ENCODE measurements around the gene SLC10A1.
"Not testable (repeated sequence)": the region's sequence is repeated elsewhere in the genome, so short reads cannot be mapped to it uniquely, and the experiment has no call there.

Gene SLC10A1

GRCh38 chr14:69796797-69797500 lies at the start of gene SLC10A1:
SLC10A1 (minus strand) TSS chr14:69797241; CDS start chr14:69797155, 86 bp downstream.
- no peak for DNase-seq

GRCh38 chr14:69845787-69846186 lies 48.7 kb upstream of the SLC10A1 start:
- DNase-seq: no peak

DNA sequence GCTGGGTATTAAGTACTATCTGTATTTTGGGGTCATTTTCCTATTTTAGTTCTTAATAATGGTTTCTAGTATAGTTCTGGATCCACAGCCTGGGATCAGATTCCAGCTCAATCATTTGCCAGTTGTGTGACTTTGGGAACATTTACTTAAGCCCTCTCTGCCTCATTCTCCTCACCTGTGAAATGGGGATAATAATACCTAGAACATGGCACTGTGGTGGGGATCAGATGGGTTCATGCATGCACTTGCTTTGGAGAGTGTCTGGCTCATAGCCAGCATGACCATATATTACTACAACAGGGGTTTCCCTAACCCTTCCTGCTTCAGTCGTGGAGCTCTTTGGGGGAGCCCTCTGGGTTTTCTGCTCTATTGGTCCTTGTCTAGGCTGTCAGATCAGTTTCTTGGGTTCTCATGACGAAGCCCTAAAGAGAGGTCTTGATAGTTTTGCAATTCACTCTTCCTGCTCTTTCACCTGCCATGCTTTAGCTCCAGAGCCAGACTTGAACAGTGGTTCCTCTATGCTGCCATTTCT lies 48.1 kb upstream of the SLC10A1 start:
- DNase-seq: no peak

DNA sequence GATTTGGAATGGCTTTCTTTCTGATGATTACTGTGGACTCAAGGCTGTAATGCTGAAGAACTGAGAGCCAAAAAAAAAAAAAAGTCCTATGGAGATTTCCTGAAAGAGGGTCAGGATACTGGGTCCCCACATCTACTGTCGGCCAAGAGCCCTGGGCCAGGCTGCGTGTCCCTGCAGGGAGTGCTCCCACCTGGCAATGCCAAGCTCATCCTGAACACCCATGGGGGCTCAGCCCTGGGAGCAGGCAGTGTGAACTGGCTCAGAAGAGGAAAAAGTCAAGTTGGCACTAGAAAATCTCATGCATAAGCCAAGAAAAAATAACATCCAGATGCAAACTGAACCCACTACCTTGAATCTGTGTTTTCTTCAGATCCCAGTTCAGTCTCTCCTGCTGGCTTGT lies 47.1 kb upstream of the SLC10A1 start:
- DNase-seq: no peak

DNA sequence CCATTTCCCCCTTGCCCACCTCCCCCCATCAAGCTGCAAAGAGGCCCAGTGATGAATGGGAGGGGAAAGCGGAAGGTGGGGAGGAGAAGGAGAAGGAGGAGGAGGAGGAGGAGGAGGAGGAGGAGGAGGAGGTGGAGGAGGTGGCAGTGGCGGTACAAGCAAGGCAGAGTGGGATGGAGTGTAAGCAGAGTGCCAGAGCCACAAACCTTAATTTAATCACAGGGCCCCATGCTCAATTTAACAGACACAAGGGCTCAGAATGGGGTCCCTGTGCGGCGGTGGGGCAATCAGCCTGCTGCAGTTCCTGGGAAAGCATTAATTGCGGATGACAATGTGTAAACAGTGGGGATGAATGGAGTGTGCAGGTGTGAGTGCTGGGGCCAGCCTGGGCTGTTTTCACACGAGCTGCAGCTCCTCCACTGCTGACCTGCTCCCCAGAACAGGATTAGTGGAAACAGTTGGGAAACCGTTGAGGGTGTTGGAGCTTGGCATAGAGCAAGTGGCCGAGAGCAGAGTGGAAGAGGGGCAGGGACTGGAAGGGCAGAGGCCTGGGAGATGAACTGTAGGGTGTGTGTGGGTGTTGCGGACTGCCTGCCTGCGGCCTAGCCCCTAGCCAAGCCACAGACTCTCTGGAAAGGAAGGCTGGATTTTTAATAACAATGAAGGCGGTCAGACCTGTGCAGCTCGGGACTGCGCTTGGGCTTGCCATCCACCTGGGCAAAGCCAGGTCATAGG lies 45.8 kb upstream of the SLC10A1 start:
- DNase-seq: peak; percentile 96

GRCh38 chr14:69841656-69842055 lies 44.6 kb upstream of the SLC10A1 start:
- peak; percentile 91 for DNase-seq

GRCh38 chr14:69839661-69840060 lies 42.6 kb upstream of the SLC10A1 start:
- no peak for DNase-seq

- no peak for DNase-seq
These were observed 41.9 kb upstream of the SLC10A1 start for GRCh38 chr14:69838881-69839416.

DNA sequence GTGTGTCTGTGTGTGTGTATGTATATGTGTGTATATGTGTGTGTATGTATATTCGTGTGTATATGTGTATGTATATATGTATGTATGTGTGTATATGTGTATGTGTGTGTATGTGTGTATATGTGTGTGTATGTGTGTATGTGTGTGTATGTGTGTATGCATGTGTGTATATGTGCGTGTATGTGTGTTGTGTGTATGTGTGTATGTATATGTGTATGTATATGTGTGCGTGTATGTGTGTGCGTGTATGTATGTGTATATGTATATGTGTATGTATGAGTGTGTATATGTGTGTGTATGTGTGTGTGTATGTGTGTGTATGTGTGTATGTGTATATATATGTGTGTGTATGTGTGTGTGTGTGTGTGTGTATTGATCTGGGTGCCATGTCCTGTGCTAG lies 31.8 kb upstream of the SLC10A1 start:
- DNase-seq: no peak

DNA sequence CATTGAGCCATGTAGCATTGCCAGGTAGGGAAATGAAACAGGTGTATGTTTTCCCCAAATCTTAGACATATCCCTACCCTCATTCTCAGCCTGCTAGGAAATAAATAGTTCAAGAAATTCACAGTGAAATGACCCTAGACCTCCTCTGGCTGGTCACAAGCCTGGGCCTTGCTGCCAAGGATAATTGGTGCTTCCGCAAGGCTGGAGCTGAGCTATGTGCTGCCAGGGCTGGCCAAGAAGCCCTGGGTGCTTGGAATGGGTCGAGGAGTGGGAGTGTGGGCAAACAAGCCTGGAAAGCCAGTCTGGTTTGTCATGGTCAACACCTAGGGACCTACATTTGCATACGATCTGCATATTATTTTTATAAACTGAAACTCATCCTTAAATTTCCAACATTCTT lies 31.3 kb upstream of the SLC10A1 start:
- DNase-seq: no peak

DNA sequence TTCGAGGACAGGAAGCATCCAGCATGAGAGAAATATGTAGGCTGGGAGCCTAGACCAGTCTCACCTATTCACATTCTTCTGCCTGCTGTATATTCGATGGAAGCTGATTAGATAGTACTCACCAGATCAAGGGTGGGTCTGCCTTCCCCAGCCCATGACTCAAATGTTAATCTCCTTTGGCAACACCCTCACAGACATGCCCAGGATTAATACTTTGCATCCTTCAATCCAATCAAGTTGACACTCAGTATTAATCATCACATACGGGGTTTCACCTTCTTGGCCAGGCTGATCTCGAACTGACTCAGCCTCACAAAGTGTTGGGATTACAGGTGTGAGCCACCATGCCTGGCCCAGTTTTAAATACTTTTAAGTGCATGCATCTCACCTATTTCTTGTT lies 30.5 kb upstream of the SLC10A1 start:
- DNase-seq: no peak

- DNase-seq: no peak
These were observed 25.4 kb upstream of the SLC10A1 start for GRCh38 chr14:69822456-69822855.

GRCh38 chr14:69820991-69821390 lies 23.9 kb upstream of the SLC10A1 start:
- DNase-seq: no peak

- no peak for DNase-seq
These were observed 22.6 kb upstream of the SLC10A1 start for GRCh38 chr14:69819607-69820006.

DNA sequence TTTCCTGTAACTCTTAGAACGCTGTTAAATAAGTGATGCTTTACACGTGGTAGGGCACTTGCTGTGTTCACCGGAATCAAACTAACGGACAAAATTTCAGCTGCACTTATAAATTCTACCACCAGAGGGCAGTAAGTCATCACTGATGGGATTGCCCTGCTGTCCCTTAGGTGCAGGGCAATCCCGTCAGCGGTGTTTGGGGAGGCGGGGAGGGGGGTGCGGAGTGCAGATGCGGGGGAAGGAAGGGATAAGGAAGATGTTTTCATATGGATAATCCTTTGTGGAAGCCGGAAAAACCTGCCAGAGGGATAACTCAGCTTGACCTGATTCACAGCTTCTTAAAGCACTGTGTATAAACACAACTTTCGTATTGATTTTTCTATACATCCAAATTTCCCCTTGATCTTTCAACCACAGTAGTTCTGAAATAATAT lies 21.7 kb upstream of the SLC10A1 start:
- peak; percentile 20 for DNase-seq

- no peak for DNase-seq
These were observed 19.2 kb upstream of the SLC10A1 start for GRCh38 chr14:69816216-69816615.

DNA sequence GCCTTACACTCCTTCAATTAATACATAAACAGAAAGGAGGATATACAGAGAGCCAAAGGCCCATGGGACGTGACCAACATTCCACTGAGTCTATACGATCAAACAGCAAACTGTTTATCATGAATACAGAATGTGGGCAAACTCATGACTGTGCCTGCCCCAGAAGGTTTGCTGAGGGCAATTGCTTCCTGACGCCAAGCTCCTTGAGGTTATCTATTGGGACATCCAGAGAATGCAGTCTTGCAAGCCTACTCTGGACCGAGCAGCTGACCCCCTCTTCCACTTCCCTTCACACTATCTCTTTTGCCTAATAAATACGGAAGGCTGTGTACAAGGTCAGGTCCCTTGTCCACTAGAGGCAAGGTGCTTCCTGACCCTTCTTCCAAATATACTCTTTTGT lies 18.5 kb upstream of the SLC10A1 start:
- no peak for DNase-seq

- no peak for DNase-seq
These were observed 17.4 kb upstream of the SLC10A1 start for GRCh38 chr14:69814397-69814796.

DNA sequence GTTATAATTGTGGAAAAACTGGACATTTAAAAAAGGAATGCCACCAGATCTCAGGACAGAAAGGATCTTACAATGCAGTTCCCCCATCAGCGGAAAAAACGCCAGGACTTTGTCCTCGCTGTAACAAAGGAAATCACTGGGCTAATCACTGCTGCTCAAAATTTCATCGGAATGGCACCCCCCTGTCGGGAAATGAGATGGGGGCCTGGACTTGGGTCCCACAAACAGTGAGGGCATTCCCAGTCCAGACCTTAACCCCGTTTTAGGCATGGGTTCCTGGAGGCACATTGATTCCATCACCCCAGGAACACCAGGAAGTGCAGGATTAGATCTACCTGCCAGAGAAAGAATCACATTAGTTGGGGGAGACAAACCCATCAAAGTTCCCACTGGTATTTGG lies 16.3 kb upstream of the SLC10A1 start:
- DNase-seq: not testable (repeated sequence)

DNA sequence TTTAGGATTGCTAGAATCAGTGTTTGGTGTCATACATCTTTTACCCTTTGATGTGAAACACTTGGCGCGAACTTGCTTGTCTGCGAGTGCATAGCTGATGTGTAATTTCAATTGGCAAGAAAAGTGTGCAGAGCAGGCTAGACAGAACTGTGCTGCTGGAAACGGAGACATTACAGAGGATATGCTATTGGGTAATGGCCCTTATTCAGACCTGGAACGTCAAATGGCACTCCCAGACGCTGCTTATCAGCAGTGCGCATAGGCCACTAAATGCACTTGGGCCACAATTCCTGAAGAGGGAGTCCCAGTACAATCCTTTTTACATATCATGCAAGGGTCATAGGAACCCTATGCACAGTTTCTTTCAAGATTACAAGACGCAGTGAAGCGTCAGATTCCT lies 15.7 kb upstream of the SLC10A1 start:
- DNase-seq: no peak

GRCh38 chr14:69811868-69812252 lies 14.8 kb upstream of the SLC10A1 start:
- no peak for DNase-seq

DNA sequence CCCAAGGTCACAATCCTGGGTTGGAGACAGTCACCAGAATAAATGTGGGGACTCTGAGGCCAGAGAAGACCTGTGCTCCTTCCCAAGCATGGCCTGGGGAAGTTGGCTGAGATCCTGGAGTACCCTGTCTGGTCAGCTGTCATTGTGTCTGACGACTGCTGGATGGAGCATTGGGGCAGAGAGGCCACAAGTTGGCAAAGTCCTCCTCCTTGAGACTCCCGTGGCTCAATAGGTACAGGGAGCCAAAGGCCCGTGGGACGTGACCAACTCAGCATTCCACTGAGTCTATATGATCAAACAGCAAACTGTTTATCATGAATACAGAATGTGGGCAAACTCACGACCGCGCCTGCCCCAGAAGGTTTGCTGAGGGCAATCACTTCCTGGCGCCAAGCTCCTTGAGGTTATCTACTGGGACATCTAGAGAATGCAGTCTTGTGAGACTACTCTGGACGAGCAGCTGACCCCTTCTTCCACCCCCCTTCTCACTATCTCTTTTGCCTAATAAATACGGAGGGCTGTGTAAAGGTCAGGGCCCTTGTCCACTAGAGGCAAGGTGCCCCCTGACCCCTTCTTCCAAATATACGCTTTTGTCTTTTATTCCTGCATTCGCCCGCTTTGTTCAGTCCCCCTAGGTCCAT lies 14.3 kb upstream of the SLC10A1 start:
- no peak for DNase-seq

All from NCI-H2081 treated with DMSO at 0.1 percent for 48 hours (cell line).